SJSA1 (cell line): ENCODE measurements around the gene CDK15. TPM values are rescaled to one million over a fixed set of nuclear protein-coding genes. Genes with fewer than 3 reads are reported as not detected.

Experiments used
- DNase-seq, 2 experiments: peaks; one replicate each; pipeline ENCODE4 v3.0.0-alpha.2; 2015 to 2020; ENCODE audit warnings: low spot score in 2 of 2, low read depth in 1 of 2
- H3K27ac ChIP-seq: fragments of 250-450 bp; sonication (Bioruptor Pico); 2 replicates; pipeline ENCODE4 v1.5.1; 2020; ENCODE audit warnings: mild to moderate bottlenecking, moderate library complexity
- H3K27me3 ChIP-seq: fragments of 250-450 bp; sonication (Bioruptor Pico); replicated peaks from 2 replicates; pipeline ENCODE4 v1.5.1; 2020; ENCODE audit warnings: mild to moderate bottlenecking, moderate library complexity
- H3K36me3 ChIP-seq: fragments of 250-450 bp; sonication (Bioruptor Pico); 2 replicates; pipeline ENCODE4 v1.5.1; 2020; ENCODE audit warnings: mild to moderate bottlenecking
- H3K4me1 ChIP-seq: fragments of 250-450 bp; sonication (Bioruptor Pico); replicated peaks from 2 replicates; pipeline ENCODE4 v1.6.1; 2021; ENCODE audit warnings: mild to moderate bottlenecking
- H3K4me3 ChIP-seq: fragments of 250-450 bp; sonication (Bioruptor Pico); 2 replicates; pipeline ENCODE4 v1.5.1; 2020; ENCODE audit warnings: mild to moderate bottlenecking
- H3K9me3 ChIP-seq: fragments of 250-450 bp; sonication (Bioruptor Pico); replicated peaks from 2 replicates; pipeline ENCODE4 v1.5.1; 2020; ENCODE audit warnings: mild to moderate bottlenecking
- total RNA-seq: library from RNA; depleted of rRNA; stranded (reverse); fragments of >200 nt; shearing (Covaris generic); gene quantifications from 2 replicates; pipeline ENCODE4 v1.2.3, GENCODE V29; 2014

The CDK15 gene
- total RNA-seq, 1 experiment from 2014 or later = 29.4 TPM

GRCh38 chr2:201879996-201880395 lies 73.7 kb downstream of the CDK15 start:
- no peak for DNase-seq
- Histone ChIP-seq H3K27ac (no peak overlapping the region), H3K36me3 (no peaks in the 10 kb centered on the region), H3K4me3 (no peak overlapping the region), H3K4me1 (peaks cover 29% of the 10 kb centered on the region), H3K9me3 (no peaks in the 10 kb centered on the region), H3K27me3 (no peaks in the 10 kb centered on the region)

DNA sequence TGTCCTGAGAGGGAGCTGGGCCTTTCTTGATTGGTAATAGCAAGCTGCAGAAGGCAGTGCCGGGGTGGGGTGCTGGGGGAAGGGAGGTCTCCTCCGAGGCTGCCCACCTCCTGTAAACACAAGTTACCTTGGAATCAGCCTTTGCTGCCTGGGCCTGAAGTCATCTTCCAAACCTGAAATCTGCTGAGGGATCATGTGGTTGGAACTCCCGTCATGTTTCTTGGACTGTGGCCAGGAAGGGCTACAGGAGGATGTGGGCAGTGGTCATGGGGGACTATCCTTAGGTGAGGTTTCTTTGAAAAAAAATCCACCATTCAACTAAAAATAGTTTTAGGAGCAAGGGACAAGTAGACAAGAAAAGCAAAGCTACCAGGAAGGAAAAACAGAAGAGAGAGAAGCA lies 74.2 kb downstream of the CDK15 start:
- no peak for DNase-seq
- H3K27me3 ChIP-seq = no peaks in the 10 kb centered on the region
- H3K4me3 ChIP-seq = no peak overlapping the region
- H3K4me1 ChIP-seq = peaks cover 29% of the 10 kb centered on the region
- no peaks in the 10 kb centered on the region for H3K9me3 ChIP-seq
- H3K36me3 ChIP-seq = no peaks in the 10 kb centered on the region
- H3K27ac ChIP-seq = no peak overlapping the region

- DNase-seq = peak in 1 of 2 experiments; percentile 29
- H3K36me3 ChIP-seq = no peaks in the 10 kb centered on the region
- no peaks in the 10 kb centered on the region for H3K9me3 ChIP-seq
- no peak overlapping the region for H3K4me3 ChIP-seq
- H3K27ac ChIP-seq = no peak overlapping the region
- H3K27me3 ChIP-seq = no peaks in the 10 kb centered on the region
- H3K4me1 ChIP-seq = peaks cover 29% of the 10 kb centered on the region
Observed at GRCh38 chr2:201880993-201881611, 74.8 kb downstream of the CDK15 start.

GRCh38 chr2:201881741-201882140 lies 75.4 kb downstream of the CDK15 start:
- peak in 1 of 2 experiments; percentile 15 for DNase-seq
- Histone ChIP-seq H3K4me1 (peaks cover 29% of the 10 kb centered on the region), H3K9me3 (no peaks in the 10 kb centered on the region), H3K4me3 (no peak overlapping the region), H3K27ac (no peak overlapping the region), H3K27me3 (no peaks in the 10 kb centered on the region), H3K36me3 (no peaks in the 10 kb centered on the region)

GRCh38 chr2:201882353-201883090 lies 76.2 kb downstream of the CDK15 start:
- DNase-seq = peak; percentile 60 to 73
- no peak overlapping the region for H3K4me3 ChIP-seq
- no peaks in the 10 kb centered on the region for H3K27me3 ChIP-seq

GRCh38 chr2:201883606-201884369 lies 77.5 kb downstream of the CDK15 start:
- no peaks in the 10 kb centered on the region for H3K27me3 ChIP-seq
- peaks cover 43% of the 10 kb centered on the region for H3K4me1 ChIP-seq
- no peaks in the 10 kb centered on the region for H3K36me3 ChIP-seq
- no peak overlapping the region for H3K27ac ChIP-seq
- DNase-seq = no peak
- H3K4me3 ChIP-seq = no peak overlapping the region
- no peaks in the 10 kb centered on the region for H3K9me3 ChIP-seq

More at GRCh38 chr2:201882353-201883090, 76.2 kb downstream of the CDK15 start:
- Histone ChIP-seq H3K36me3 (no peaks in the 10 kb centered on the region), H3K4me1 (peaks cover 30% of the 10 kb centered on the region), H3K9me3 (no peaks in the 10 kb centered on the region), H3K27ac (no peak overlapping the region)

GRCh38 chr2:201886504-201886903 lies 80.2 kb downstream of the CDK15 start:
- H3K27me3 ChIP-seq = no peaks in the 10 kb centered on the region
- H3K4me1 ChIP-seq = peaks cover 44% of the 10 kb centered on the region
- no peak overlapping the region for H3K4me3 ChIP-seq
- H3K27ac ChIP-seq = no peak overlapping the region
- DNase-seq = no peak
- H3K36me3 ChIP-seq = no peaks in the 10 kb centered on the region
- H3K9me3 ChIP-seq = no peaks in the 10 kb centered on the region

GRCh38 chr2:201887773-201888425 lies 81.6 kb downstream of the CDK15 start:
- Histone ChIP-seq H3K36me3 (no peaks in the 10 kb centered on the region), H3K27me3 (no peaks in the 10 kb centered on the region), H3K9me3 (no peaks in the 10 kb centered on the region), H3K4me3 (peak overlapping the region; percentile 12), H3K27ac (no peak overlapping the region), H3K4me1 (peaks cover 38% of the 10 kb centered on the region)
- no peak for DNase-seq

- no peaks in the 10 kb centered on the region for H3K36me3 ChIP-seq
- H3K27ac ChIP-seq = no peak overlapping the region
- H3K4me1 ChIP-seq = peaks cover 42% of the 10 kb centered on the region
- peak overlapping the region; percentile 12 for H3K4me3 ChIP-seq
- H3K9me3 ChIP-seq = no peaks in the 10 kb centered on the region
- H3K27me3 ChIP-seq = no peaks in the 10 kb centered on the region
- peak in 1 of 2 experiments; percentile 29 for DNase-seq
Observed at GRCh38 chr2:201888426-201888800, 82.1 kb downstream of the CDK15 start.

GRCh38 chr2:201890453-201890852 lies 84.1 kb downstream of the CDK15 start:
- no peak overlapping the region for H3K27ac ChIP-seq
- H3K4me1 ChIP-seq = peaks cover 46% of the 10 kb centered on the region
- H3K4me3 ChIP-seq = no peak overlapping the region
- H3K9me3 ChIP-seq = no peaks in the 10 kb centered on the region
- no peaks in the 10 kb centered on the region for H3K36me3 ChIP-seq
- H3K27me3 ChIP-seq = no peaks in the 10 kb centered on the region
- DNase-seq = peak in 1 of 2 experiments; percentile 24

- peaks cover 46% of the 10 kb centered on the region for H3K4me1 ChIP-seq
Observed at GRCh38 chr2:201891676-201892075, 85.3 kb downstream of the CDK15 start.

GRCh38 chr2:201892516-201892915 lies 86.2 kb downstream of the CDK15 start:
- Histone ChIP-seq H3K27me3 (no peaks in the 10 kb centered on the region), H3K9me3 (no peaks in the 10 kb centered on the region), H3K36me3 (no peaks in the 10 kb centered on the region), H3K4me1 (peaks cover 44% of the 10 kb centered on the region), H3K4me3 (no peak overlapping the region), H3K27ac (no peak overlapping the region)
- DNase-seq = no peak

More at GRCh38 chr2:201891676-201892075, 85.3 kb downstream of the CDK15 start:
- Histone ChIP-seq H3K9me3 (no peaks in the 10 kb centered on the region), H3K27ac (no peak overlapping the region), H3K27me3 (no peaks in the 10 kb centered on the region), H3K36me3 (no peaks in the 10 kb centered on the region), H3K4me3 (no peak overlapping the region)
- peak; percentile 46 to 55 for DNase-seq

DNA sequence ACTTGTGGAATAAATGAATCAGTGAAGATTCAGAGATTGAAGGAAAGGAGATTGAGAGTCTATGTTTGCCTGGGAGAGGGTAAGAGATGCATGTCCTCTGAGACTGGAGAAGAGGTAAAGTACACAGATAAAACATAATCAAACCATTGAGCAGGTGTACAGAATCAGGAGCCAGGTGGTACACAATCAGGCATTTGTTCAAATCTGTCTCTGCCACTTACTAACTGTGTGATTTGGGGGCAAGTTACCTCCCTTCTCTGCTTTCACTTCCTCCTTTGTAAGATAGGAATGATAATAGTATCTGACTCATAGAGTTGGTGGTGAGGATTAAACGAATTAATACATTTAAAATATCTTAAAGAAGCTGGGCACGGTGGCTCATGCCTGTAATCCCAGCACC lies 94.0 kb downstream of the CDK15 start:
- no peaks in the 10 kb centered on the region for H3K9me3 ChIP-seq
- H3K4me3 ChIP-seq = no peak overlapping the region
- no peak for DNase-seq
- H3K4me1 ChIP-seq = peaks cover 11% of the 10 kb centered on the region
- H3K27ac ChIP-seq = no peak overlapping the region
- H3K36me3 ChIP-seq = no peaks in the 10 kb centered on the region
- H3K27me3 ChIP-seq = no peaks in the 10 kb centered on the region
